Left ventricle myocardium superior (tissue), 1 donor: ENCODE results near the gene DLG3. TPM values are rescaled to one million over a fixed set of nuclear protein-coding genes. Genes with fewer than 3 reads are reported as not detected.
A peak's percentile ranks its signal among the peaks of the same experiment; 100 is the strongest.

Experiments
- ATAC-seq: fragments of 200-7000 bp; cut with Tn5 transposase; one replicate; pipeline ENCODE4 v1.9.1; 2020; ENCODE audit warnings: mild to moderate bottlenecking, moderate library complexity
- DNase-seq: peaks from one replicate; pipeline ENCODE4 v3.0.0-alpha.2; 2020
- intact Hi-C: fragments of 100-400 bp; cut with micrococcal nuclease; formaldehyde crosslinking; loops from one replicate; pipeline ENCODE4 v1.11.0; 2022
- total RNA-seq: library from RNA; stranded (reverse); fragmentation: NEBNext Ultra II Directional; extraction: Animal tissue kit (Norgen Biotek cat#: 25700); gene quantifications from one replicate; pipeline ENCODE4 v1.2.1, GENCODE V29; 2021
- donor health status: DM: no; HTN: yes; CAD: no; lungs with severe emphysema.

DLG3 gene
- total RNA-seq, 1 donor from 2014 or later: 11.5 TPM

GRCh38 chrX:70434914-70435586 is 9.6 kb upstream of the DLG3 start:
- intact Hi-C loops: no loop called here
- DNase-seq (peak; percentile 53), ATAC-seq (peak; percentile 74)

- ATAC-seq (no peak), DNase-seq (no peak)
- intact Hi-C loops: no loop called here
Observed at GRCh38 chrX:70436343-70436742, 8.3 kb upstream of the DLG3 start.

- intact Hi-C loops: no loop called here
- no peak for ATAC-seq
- no peak for DNase-seq
Observed at GRCh38 chrX:70437011-70437410, 7.6 kb upstream of the DLG3 start.

- no peak for ATAC-seq
Observed at GRCh38 chrX:70437921-70438665, 6.5 kb upstream of the DLG3 start.

GRCh38 chrX:70439016-70439415 is 5.6 kb upstream of the DLG3 start:
- DNase-seq: no peak
- ATAC-seq: no peak
- intact Hi-C loops: no loop called here

More at GRCh38 chrX:70437921-70438665, 6.5 kb upstream of the DLG3 start:
- intact Hi-C loops: no loop called here
- no peak for DNase-seq

GRCh38 chrX:70442224-70442623 is 2.4 kb upstream of the DLG3 start:
- DNase-seq (no peak), ATAC-seq (no peak)
- intact Hi-C loops: no loop called here

GRCh38 chrX:70444946-70445656 is 466 bp downstream of the DLG3 start:
- DNase-seq (no peak), ATAC-seq (no peak)
- intact Hi-C loops: no loop called here

GRCh38 chrX:70445951-70446350 is 1.3 kb downstream of the DLG3 start:
- intact Hi-C loops: no loop called here
- no peak for DNase-seq
- ATAC-seq: no peak

GRCh38 chrX:70446380-70447350 is 2.0 kb downstream of the DLG3 start:
- ATAC-seq (no peak), DNase-seq (no peak)
- intact Hi-C loops: no loop called here

- intact Hi-C loops: no loop called here
- no peak for ATAC-seq
- no peak for DNase-seq
Observed at GRCh38 chrX:70449457-70449966, 4.9 kb downstream of the DLG3 start.

GRCh38 chrX:70452143-70452733 is 7.6 kb downstream of the DLG3 start:
- intact Hi-C loops: no loop called here
- ATAC-seq: peak; percentile 46
- peak; percentile 72 for DNase-seq

- DNase-seq: no peak
- intact Hi-C loops: no loop called here
- ATAC-seq: no peak
Observed at GRCh38 chrX:70453024-70453618, 8.5 kb downstream of the DLG3 start.

- DNase-seq (peak; percentile 85), ATAC-seq (peak; percentile 92)
- intact Hi-C loops: no loop called here
Observed at GRCh38 chrX:70454441-70455365, 10.1 kb downstream of the DLG3 start.

- intact Hi-C loops: no loop called here
- peak; percentile 11 for ATAC-seq
Observed at GRCh38 chrX:70455366-70456202, 10.9 kb downstream of the DLG3 start.

GRCh38 chrX:70456256-70456655 is 11.6 kb downstream of the DLG3 start:
- intact Hi-C loops: no loop called here
- ATAC-seq: no peak

More at GRCh38 chrX:70455366-70456202, 10.9 kb downstream of the DLG3 start:
- DNase-seq: no peak

GRCh38 chrX:70461026-70461425 is 16.4 kb downstream of the DLG3 start:
- DNase-seq: no peak
- intact Hi-C loops: no loop called here
- no peak for ATAC-seq

More at GRCh38 chrX:70456256-70456655, 11.6 kb downstream of the DLG3 start:
- DNase-seq: no peak
